ENCODE results near the gene PHACTR1. TPM values are rescaled to one million over a fixed set of nuclear protein-coding genes. Genes with fewer than 3 reads are reported as not detected.

Gene PHACTR1
- total RNA-seq, 2 experiments from 2014 or later = 1.3 to 2.3 TPM

DNA sequence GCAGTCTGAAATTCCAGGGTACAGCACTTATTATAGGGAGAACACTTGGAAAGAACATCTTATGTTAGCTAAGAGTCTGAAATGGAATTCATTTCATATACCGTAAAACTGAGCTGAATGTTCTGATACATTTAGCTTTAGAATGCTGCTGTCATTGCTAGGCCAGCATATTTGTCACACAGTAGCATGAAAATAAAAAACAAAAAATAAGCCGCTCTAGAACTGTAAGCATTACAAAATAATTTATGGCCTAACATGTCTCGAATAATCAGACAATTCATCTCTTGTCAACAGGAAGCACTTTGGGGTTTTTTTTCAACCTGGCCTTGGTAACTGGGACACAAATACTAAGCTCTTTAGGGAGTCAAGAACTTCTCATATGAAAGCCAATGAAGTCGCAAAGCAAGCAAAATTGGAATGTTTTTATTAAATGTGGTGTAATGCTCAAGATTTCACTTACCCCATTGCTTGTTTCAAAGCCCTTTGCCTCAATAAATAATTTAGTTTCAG lies 115.7 kb downstream of the PHACTR1 start:
- ChIA-PET CTCF (no interaction called here), POLR2A (no interaction called here)
- TF ChIP-seq, protein P1, sequence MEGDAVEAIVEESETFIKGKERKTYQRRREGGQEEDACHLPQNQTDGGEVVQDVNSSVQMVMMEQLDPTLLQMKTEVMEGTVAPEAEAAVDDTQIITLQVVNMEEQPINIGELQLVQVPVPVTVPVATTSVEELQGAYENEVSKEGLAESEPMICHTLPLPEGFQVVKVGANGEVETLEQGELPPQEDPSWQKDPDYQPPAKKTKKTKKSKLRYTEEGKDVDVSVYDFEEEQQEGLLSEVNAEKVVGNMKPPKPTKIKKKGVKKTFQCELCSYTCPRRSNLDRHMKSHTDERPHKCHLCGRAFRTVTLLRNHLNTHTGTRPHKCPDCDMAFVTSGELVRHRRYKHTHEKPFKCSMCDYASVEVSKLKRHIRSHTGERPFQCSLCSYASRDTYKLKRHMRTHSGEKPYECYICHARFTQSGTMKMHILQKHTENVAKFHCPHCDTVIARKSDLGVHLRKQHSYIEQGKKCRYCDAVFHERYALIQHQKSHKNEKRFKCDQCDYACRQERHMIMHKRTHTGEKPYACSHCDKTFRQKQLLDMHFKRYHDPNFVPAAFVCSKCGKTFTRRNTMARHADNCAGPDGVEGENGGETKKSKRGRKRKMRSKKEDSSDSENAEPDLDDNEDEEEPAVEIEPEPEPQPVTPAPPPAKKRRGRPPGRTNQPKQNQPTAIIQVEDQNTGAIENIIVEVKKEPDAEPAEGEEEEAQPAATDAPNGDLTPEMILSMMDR (IDR thresholded peaks at IDR 0.05) = no peak
- DNase-seq (no peak), ATAC-seq (ENCODE audit: poor library complexity) (no peak)
- H3K36me3 ChIP-seq (ENCODE audit: insufficient read depth, low read length) = no peaks in the 10 kb centered on the region
- Mint-ChIP-seq H3K4me1 (ENCODE audit: low read depth) (no peaks in the 10 kb centered on the region), H3K36me3 (ENCODE audit: low read depth) (no peaks in the 10 kb centered on the region), H3K9me3 (peaks cover 7% of the 10 kb centered on the region), H3K27me3 (peaks cover 4% of the 10 kb centered on the region), H3K27ac (no peak overlapping the region), H3K4me3 (no peak overlapping the region)
- no peak overlapping the region for H3K27ac ChIP-seq (ENCODE audit: low read depth in 1 of 2, low read length in 2 of 2)
- H3K4me1 ChIP-seq (ENCODE audit: insufficient read depth, low read length) = no peaks in the 10 kb centered on the region
- no peaks in the 10 kb centered on the region for H3K27me3 ChIP-seq (ENCODE audit: control insufficient read depth in 1 of 2, insufficient read depth in 2 of 2, low read length in 2 of 2)
- no peak overlapping the region for H3K4me3 ChIP-seq (ENCODE audit: low read length)
- intact Hi-C loops (cut with DNase I, micrococcal nuclease) = no loop called here
- no peaks in the 10 kb centered on the region for H3K9me3 ChIP-seq (ENCODE audit: control insufficient read depth in 1 of 2, insufficient read depth in 1 of 2, low read length in 2 of 2)

- Histone ChIP-seq H3K4me1 (ENCODE audit: insufficient read depth, low read length) (no peaks in the 10 kb centered on the region), H3K27me3 (ENCODE audit: control insufficient read depth in 1 of 2, insufficient read depth in 2 of 2, low read length in 2 of 2) (no peaks in the 10 kb centered on the region), H3K36me3 (ENCODE audit: insufficient read depth, low read length) (no peaks in the 10 kb centered on the region), H3K27ac (ENCODE audit: low read depth in 1 of 2, low read length in 2 of 2) (no peak overlapping the region), H3K4me3 (ENCODE audit: low read length) (no peak overlapping the region), H3K9me3 (ENCODE audit: control insufficient read depth in 1 of 2, insufficient read depth in 1 of 2, low read length in 2 of 2) (no peaks in the 10 kb centered on the region)
- no peak for DNase-seq
- no peaks in the 10 kb centered on the region for H3K4me1 Mint-ChIP-seq (ENCODE audit: low read depth)
- H3K36me3 Mint-ChIP-seq (ENCODE audit: low read depth) = no peaks in the 10 kb centered on the region
- H3K9me3 Mint-ChIP-seq = peaks cover 7% of the 10 kb centered on the region
- no peak overlapping the region for H3K4me3 Mint-ChIP-seq
- no peak overlapping the region for H3K27ac Mint-ChIP-seq
- TF ChIP-seq, protein P1 (IDR thresholded peaks at IDR 0.05) = no peak
- intact Hi-C loops (cut with DNase I, micrococcal nuclease) = no loop called here
- ChIA-PET CTCF (no interaction called here), POLR2A (no interaction called here)
- ATAC-seq (ENCODE audit: poor library complexity) = no peak
- H3K27me3 Mint-ChIP-seq = peaks cover 4% of the 10 kb centered on the region
These were observed 119.4 kb downstream of the PHACTR1 start for GRCh38 chr6:12836009-12836408.

- Histone ChIP-seq H3K9me3 (ENCODE audit: control insufficient read depth in 1 of 2, insufficient read depth in 1 of 2, low read length in 2 of 2) (no peaks in the 10 kb centered on the region), H3K27ac (ENCODE audit: low read depth in 1 of 2, low read length in 2 of 2) (no peak overlapping the region), H3K27me3 (ENCODE audit: control insufficient read depth in 1 of 2, insufficient read depth in 2 of 2, low read length in 2 of 2) (peaks cover 0 to 3% of the 10 kb centered on the region in 2 experiments), H3K4me3 (ENCODE audit: low read length) (no peak overlapping the region), H3K4me1 (ENCODE audit: insufficient read depth, low read length) (no peaks in the 10 kb centered on the region), H3K36me3 (ENCODE audit: insufficient read depth, low read length) (no peaks in the 10 kb centered on the region)
- no peaks in the 10 kb centered on the region for H3K9me3 Mint-ChIP-seq
- no peak for ATAC-seq (ENCODE audit: poor library complexity)
- no peak for DNase-seq
- H3K36me3 Mint-ChIP-seq (ENCODE audit: low read depth) = no peaks in the 10 kb centered on the region
- no peaks in the 10 kb centered on the region for H3K27me3 Mint-ChIP-seq
- ChIA-PET CTCF (no interaction called here), POLR2A (no interaction called here)
- no peak overlapping the region for H3K4me3 Mint-ChIP-seq
- no peaks in the 10 kb centered on the region for H3K4me1 Mint-ChIP-seq (ENCODE audit: low read depth)
- intact Hi-C loops (cut with DNase I, micrococcal nuclease) = no loop called here
- TF ChIP-seq, protein P1 (IDR thresholded peaks at IDR 0.05) = no peak
- H3K27ac Mint-ChIP-seq = no peak overlapping the region
These were observed 125.1 kb downstream of the PHACTR1 start for GRCh38 chr6:12841619-12842018.

All from CD4-positive, alpha-beta T cell (primary cell).